Liver (tissue), 9 donors: ENCODE data around the gene SLC24A3. TPM values are rescaled to one million over a fixed set of nuclear protein-coding genes. Genes with fewer than 3 reads are reported as not detected.

Experiments used
- DNase-seq: peaks from one replicate; pipeline ENCODE4 v3.0.0-alpha.2; 2017; ENCODE audit warnings: low spot score
- H3K27ac ChIP-seq, 2 donors: one replicate each; pipeline ENCODE4 v1.7.0; 2013; ENCODE audit warnings: inconsistent platforms in 2 of 2, low read length in 2 of 2, control low read depth in 1 of 2, low read depth in 1 of 2, mild to moderate bottlenecking in 1 of 2
- H3K27me3 ChIP-seq, 4 donors: one replicate each; pipeline versions ENCODE4 v1.6.1 to v1.7.0; 2013; ENCODE audit warnings: low read length in 3 of 4, inconsistent platforms in 1 of 4, mild to moderate bottlenecking in 1 of 4, moderate library complexity in 1 of 4; ENCODE audit not compliant: control insufficient read depth in 4 of 4, insufficient read depth in 4 of 4
- H3K36me3 ChIP-seq, 4 donors: one replicate each; pipeline versions ENCODE4 v1.6.1 to v1.7.0; 2013; ENCODE audit warnings: low read length in 3 of 4, mild to moderate bottlenecking in 3 of 4, low read depth in 1 of 4, moderate library complexity in 1 of 4; ENCODE audit not compliant: control insufficient read depth in 4 of 4, insufficient read depth in 3 of 4
- H3K4me1 ChIP-seq, 4 donors: one replicate each; pipeline versions ENCODE4 v1.6.1 to v1.7.0; 2013; ENCODE audit warnings: low read length in 3 of 4, mild to moderate bottlenecking in 3 of 4, moderate library complexity in 1 of 4; ENCODE audit not compliant: control insufficient read depth in 4 of 4, insufficient read depth in 4 of 4
- H3K4me3 ChIP-seq, 3 donors: one replicate each; pipeline versions ENCODE4 v1.6.1 to v1.7.0; 2013; ENCODE audit warnings: low read length in 3 of 3, control low read depth in 1 of 3, low read depth in 1 of 3, mild to moderate bottlenecking in 1 of 3
- H3K9ac ChIP-seq, 2 donors: one replicate each; pipeline ENCODE4 v1.7.0; 2013; ENCODE audit warnings: low read length in 2 of 2, mild to moderate bottlenecking in 2 of 2, moderate library complexity in 2 of 2, control low read depth in 1 of 2, low read depth in 1 of 2
- H3K9me3 ChIP-seq, 4 donors: one replicate each; pipeline versions ENCODE4 v1.6.1 to v1.7.0; 2013; ENCODE audit warnings: low read length in 3 of 4; ENCODE audit not compliant: control insufficient read depth in 4 of 4
- ATF3 ChIP-seq: IDR thresholded peaks from 2 replicates; pipeline ENCODE4 v1.6.1; 2016; ENCODE audit warnings: antibody characterized with exemption
- CTCF ChIP-seq: fragments of 150-350 bp; IDR thresholded peaks from 2 replicates; pipeline ENCODE4 v1.5.1; 2017; ENCODE audit warnings: improper control_type of control experiment, low read depth, low read length; ENCODE audit not compliant: missing input control
- FOXA1 ChIP-seq: IDR thresholded peaks from 2 replicates; pipeline ENCODE4 v1.6.1; 2016; ENCODE audit warnings: antibody characterized with exemption
- FOXA2 ChIP-seq: IDR thresholded peaks from 2 replicates; pipeline ENCODE4 v1.6.1; 2016; ENCODE audit warnings: antibody characterized with exemption
- HNF4A ChIP-seq, 2 donors: conservative IDR thresholded peaks; 2 replicates each; pipeline ENCODE4 v1.6.1; 2016; ENCODE audit warnings: antibody characterized with exemption in 2 of 2, mild to moderate bottlenecking in 2 of 2
- JUND ChIP-seq, 2 donors: IDR thresholded peaks; 2 replicates each; pipeline ENCODE4 v1.6.1; 2016; ENCODE audit warnings: antibody characterized with exemption in 2 of 2
- MAX ChIP-seq: IDR thresholded peaks from 2 replicates; pipeline ENCODE4 v1.6.1; 2016; ENCODE audit warnings: antibody characterized with exemption
- NR2F2 ChIP-seq: IDR thresholded peaks from 2 replicates; pipeline ENCODE4 v1.6.1; 2016; ENCODE audit warnings: antibody characterized with exemption
- RAD21 ChIP-seq, 2 donors: IDR thresholded peaks; 2 replicates each; pipeline ENCODE4 v1.6.1; 2016; ENCODE audit warnings: antibody characterized with exemption in 2 of 2, mild to moderate bottlenecking in 2 of 2
- SP1 ChIP-seq: IDR thresholded peaks from 2 replicates; pipeline ENCODE4 v1.6.1; 2018; ENCODE audit warnings: antibody characterized with exemption, mild to moderate bottlenecking
- TAF1 ChIP-seq: conservative IDR thresholded peaks from 2 replicates; pipeline ENCODE4 v1.6.1; 2016; ENCODE audit warnings: antibody characterized with exemption, mild to moderate bottlenecking
- YY1 ChIP-seq: IDR thresholded peaks from 2 replicates; pipeline ENCODE4 v1.6.1; 2016; ENCODE audit warnings: antibody characterized with exemption, mild to moderate bottlenecking
- ZBTB33 ChIP-seq: IDR thresholded peaks from 2 replicates; pipeline ENCODE4 v1.6.1; 2016; ENCODE audit warnings: antibody characterized with exemption
- WGBS: extraction: QIAGEN DNeasy Blood & Tissue Kit; methylation state at CpG from one replicate; pipeline ENCODE4 v1.1.7; 2013; 5-methylcytosine and 5-hydroxymethylcytosine counted together
- polyA plus RNA-seq, 2 donors: library from polyadenylated mRNA; stranded (reverse) in 1 of 2; unstranded in 1 of 2; fragments of 200-250 nt in 1 of 2; fragments of >200 nt in 1 of 2; fragmentation: Nextera tagmentation in 1 of 2; extraction: Ambion mirVana in 1 of 2; gene quantifications; one replicate each; pipeline versions ENCODE4 v1.2.1 to v1.2.3, GENCODE V29; 2013 to 2015
- total RNA-seq, 2 donors: library from RNA; depleted of rRNA; stranded (reverse); fragments of >200 nt; gene quantifications; one replicate each; pipeline ENCODE4 v1.2.3, GENCODE V29; 2014
- donor health status: healthy.
- donor health status: healthy.
- donor health status: healthy.
- donor health status: healthy.
- donor health status: healthy.

The SLC24A3 gene
- total and polyA plus RNA-seq, 4 donors, result 0.28 to 1.8 (median 0.46) TPM

- TF ChIP-seq RAD21 (IDR thresholded peaks at IDR 0.05) (no peak), FOXA2 (no peak), HNF4A (conservative IDR thresholded peaks at IDR 0.05) (no peak), ATF3 (no peak), TAF1 (no peak), CTCF (no peak), FOXA1 (no peak), MAX (no peak), JUND (IDR thresholded peaks at IDR 0.05) (no peak), ZBTB33 (no peak), SP1 (no peak), NR2F2 (no peak), YY1 (no peak)
- H3K36me3 ChIP-seq, result no peaks in the 10 kb centered on the region
- H3K27ac ChIP-seq, result no peak overlapping the region
- WGBS, result 91% methylated on average over 10 of the region's 10 CpGs
- peaks cover 0 to 3% (median 0%) of the 10 kb centered on the region in 4 donors for H3K27me3 ChIP-seq
- H3K4me3 ChIP-seq, result no peak overlapping the region
- peak; percentile 17 for DNase-seq
- no peak overlapping the region for H3K9ac ChIP-seq
- no peaks in the 10 kb centered on the region for H3K4me1 ChIP-seq
- no peaks in the 10 kb centered on the region for H3K9me3 ChIP-seq
Measured at GRCh38 chr20:19739351-19739750, 526.9 kb downstream of the SLC24A3 start.

GRCh38 chr20:19740512-19740911, 528.1 kb downstream of the SLC24A3 start:
- Histone ChIP-seq H3K9ac (no peak overlapping the region), H3K27me3 (peaks cover 0 to 3% (median 0%) of the 10 kb centered on the region in 4 donors), H3K9me3 (no peaks in the 10 kb centered on the region), H3K27ac (no peak overlapping the region), H3K4me1 (no peaks in the 10 kb centered on the region), H3K36me3 (no peaks in the 10 kb centered on the region), H3K4me3 (no peak overlapping the region)
- no peak for DNase-seq
- 65% methylated on average over 3 of the region's 3 CpGs for WGBS
- TF ChIP-seq JUND (IDR thresholded peaks at IDR 0.05), result no peak

- 91% methylated on average over 2 of the region's 2 CpGs for whole genome bisulfite sequencing
- DNase-seq, result no peak
Measured at GRCh38 chr20:19741924-19742323, 529.5 kb downstream of the SLC24A3 start.

More at GRCh38 chr20:19741924-19742323, 529.5 kb downstream of the SLC24A3 start:
- Histone ChIP-seq H3K4me3 (no peak overlapping the region), H3K9ac (no peak overlapping the region), H3K27ac (no peak overlapping the region), H3K27me3 (peaks cover 0 to 3% (median 0%) of the 10 kb centered on the region in 4 donors), H3K9me3 (peaks cover 0 to 2% (median 0%) of the 10 kb centered on the region in 4 donors), H3K4me1 (no peaks in the 10 kb centered on the region), H3K36me3 (no peaks in the 10 kb centered on the region)
- no peak for TF ChIP-seq RAD21 (IDR thresholded peaks at IDR 0.05)
